GM12872 (cell line): ENCODE data around the gene AURKB.

ENCODE experiments used
- CTCF ChIP-seq: IDR thresholded peaks from 3 replicates; pipeline ENCODE4 v1.5.1; 2011; ENCODE audit warnings: low read depth, mild to moderate bottlenecking, low read length, moderate library complexity; ENCODE audit not compliant: insufficient read depth

The AURKB gene

GRCh38 chr17:8160224-8160577, 50.2 kb downstream of the AURKB start:
- no peak for TF ChIP-seq CTCF

- TF ChIP-seq CTCF = no peak
These were observed 50.7 kb downstream of the AURKB start for GRCh38 chr17:8159459-8160223.

DNA sequence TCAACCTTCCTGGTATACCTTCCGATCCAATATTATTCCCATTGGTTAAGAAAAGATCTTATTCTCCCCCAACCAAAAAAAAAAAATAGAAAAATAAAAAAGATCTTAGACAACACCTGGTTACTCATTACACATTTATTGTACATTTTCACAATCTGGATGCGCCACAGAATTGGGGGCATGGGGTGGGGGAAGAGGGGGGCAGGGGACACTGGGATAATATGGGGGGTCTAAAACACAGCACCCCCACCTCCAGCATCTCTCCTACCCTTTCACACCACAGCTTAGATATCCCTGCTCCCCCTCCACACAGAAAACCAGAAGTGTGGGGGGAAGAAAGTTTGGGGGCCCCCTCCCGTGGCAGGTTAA, 51.4 kb downstream of the AURKB start:
- no peak for TF ChIP-seq CTCF

DNA sequence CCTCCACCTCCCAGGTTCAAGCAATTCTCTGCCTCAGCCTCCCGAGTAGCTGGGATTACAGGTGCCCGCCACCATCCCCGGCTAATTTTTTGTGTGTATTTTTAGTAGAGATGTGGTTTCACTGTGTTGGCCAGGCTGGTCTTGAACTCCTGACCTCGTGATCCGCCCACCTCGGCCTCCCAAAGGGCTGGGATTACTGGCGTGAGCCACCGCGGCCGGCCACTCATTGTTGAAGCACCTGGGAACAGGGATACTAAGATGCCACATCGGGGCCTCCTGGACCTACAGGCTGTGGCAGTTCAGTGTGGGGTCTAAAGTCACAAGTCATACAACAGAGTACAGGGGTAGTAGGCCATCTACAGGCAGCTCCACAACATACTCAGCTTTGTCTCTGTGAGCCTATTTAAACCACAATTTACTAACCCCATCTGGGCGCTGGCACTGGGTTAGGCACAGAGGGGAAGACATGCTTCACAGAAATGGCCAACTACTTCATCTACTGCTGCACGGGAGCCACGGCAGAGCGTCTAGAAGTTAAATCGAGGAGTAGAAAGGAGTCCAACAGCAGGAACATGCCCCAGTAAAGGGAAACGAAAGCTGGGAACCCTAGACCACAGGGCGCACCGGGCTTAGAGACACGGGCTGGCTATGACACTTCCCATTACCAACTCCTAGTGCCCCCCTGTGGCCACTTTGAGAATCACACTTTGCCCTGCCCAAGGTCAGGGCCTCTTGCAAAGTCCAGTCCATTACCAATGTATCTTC, 51.9 kb downstream of the AURKB start:
- peak; percentile 92 for TF ChIP-seq CTCF

DNA sequence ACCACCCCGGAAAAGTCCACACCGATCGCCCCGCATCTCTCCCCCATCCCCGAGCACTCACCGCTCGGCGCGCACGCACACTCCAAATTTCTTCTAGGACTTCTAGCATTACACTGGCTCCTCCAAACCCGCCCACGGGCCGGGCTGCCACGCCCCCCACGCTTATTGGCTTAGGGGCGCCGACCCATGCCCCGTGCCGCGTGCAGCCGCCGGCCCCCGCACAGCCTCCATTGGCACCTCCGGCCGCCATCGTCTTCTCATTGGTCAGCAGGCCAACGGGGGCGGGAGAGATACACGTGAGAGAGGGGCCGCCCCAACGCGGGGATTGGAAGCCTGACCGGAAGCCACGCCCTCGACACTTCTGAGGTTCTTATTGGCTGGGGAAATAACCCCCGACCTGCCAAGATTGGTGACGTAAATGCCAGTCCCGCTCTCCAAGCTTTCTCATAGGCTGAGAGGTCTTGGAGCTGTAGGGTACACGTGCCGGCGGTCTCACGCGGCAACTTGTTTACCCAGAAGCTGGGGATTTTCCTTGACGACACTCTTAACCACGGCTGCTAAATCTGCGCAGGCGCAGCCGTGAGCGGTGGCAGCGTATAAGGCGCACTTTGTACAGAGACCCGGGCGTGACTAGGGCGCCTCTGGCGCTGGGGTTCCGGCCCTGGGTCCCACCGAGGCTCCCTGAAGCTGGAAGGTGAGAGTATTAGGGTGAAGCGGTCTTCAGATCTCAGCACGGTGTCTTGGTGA, 54.0 kb downstream of the AURKB start:
- TF ChIP-seq CTCF = no peak

DNA sequence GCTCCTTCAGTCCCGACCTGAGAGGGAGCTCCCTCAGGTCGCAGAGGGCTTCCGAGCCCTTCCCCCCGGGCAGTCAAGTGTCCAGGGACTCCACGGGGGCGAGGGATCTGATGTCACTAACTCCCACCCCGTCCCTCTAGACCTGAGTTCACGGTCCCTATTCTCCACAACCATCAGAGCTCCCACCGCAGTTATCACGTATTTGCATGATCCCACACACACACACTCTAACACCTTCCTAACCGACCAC, 54.5 kb downstream of the AURKB start:
- TF ChIP-seq CTCF = no peak

DNA sequence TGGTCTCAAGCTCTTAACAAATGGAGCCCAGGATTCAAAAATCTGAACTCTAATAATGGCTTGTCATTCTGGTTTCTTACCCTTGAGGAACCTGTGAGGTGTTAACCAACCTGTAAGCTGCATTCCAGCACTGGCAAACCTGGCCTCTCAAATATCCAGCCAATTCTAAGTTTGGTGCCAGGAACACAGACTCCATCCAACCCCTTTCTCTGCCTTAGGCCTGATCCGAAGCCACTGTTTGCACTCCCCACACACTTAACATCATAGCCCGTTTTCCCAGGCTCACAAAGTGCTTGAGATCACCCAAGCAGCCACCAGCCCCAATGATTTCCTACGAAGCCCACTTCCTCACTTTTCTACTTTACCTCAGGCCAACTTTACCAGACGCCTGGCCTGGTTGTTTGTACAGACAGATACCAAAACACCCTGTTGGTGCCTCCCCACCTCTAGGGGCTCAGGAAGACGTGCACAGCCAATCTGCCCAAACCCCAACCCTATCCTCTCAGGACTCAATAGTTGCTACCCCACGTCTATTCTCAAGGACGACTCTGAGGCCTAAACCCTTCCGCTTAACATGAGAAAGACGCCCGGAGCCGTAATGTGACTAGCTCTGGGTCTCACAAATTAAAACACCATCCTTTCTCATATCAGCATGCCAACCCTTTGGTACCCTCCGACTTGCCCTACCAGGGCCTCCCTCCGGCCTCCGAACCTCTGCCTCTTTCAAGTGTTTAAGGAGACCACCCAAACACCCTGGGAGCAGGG, 55.0 kb downstream of the AURKB start:
- TF ChIP-seq CTCF = no peak
